AG04450 (cell line): ENCODE data around the gene B4GALT2. TPM values are rescaled to one million over a fixed set of nuclear protein-coding genes. Genes with fewer than 3 reads are reported as not detected.

ENCODE experiments used
- CTCF ChIA-PET: fragments of 300-600, 350-600 bp; formaldehyde crosslinking; extraction: SDS; loops from one replicate; lab custom pipeline; 2022; ENCODE audit warnings: antibody characterized with exemption, inconsistent platforms; lab: Charles Lee
- POLR2A ChIA-PET: fragments of 350-600 bp; formaldehyde crosslinking; extraction: SDS; loops from one replicate; lab custom pipeline; 2021; ENCODE audit warnings: antibody characterized with exemption, inconsistent platforms; lab: Yijun Ruan, JAX
- DNase-seq: peaks from one replicate; pipeline ENCODE4 v3.0.0-alpha.2; 2011; ENCODE audit warnings: low read depth, low spot score
- H3K27ac ChIP-seq: one replicate; pipeline ENCODE4 v1.5.1; 2012; ENCODE audit warnings: low read depth, low read length, control low read depth
- H3K27me3 ChIP-seq: one replicate; pipeline ENCODE4 v1.6.0; 2012; ENCODE audit warnings: low read length; ENCODE audit not compliant: control insufficient read depth, insufficient read depth
- H3K4me3 ChIP-seq: 2 replicates; pipeline ENCODE4 v1.5.1; 2011; ENCODE audit warnings: mild to moderate bottlenecking, low read depth, low read length, control low read depth
- H3K9me3 ChIP-seq: 2 replicates; pipeline ENCODE4 v1.5.1; 2012; ENCODE audit warnings: low read length; ENCODE audit not compliant: control insufficient read depth, insufficient read depth
- polyA plus RNA-seq: library from polyadenylated mRNA; depleted of rRNA; stranded (reverse); fragments of >200 nt; gene quantifications from 2 replicates; pipeline ENCODE4 v1.2.3, GENCODE V29; 2011
- TF ChIP-seq, protein P1 (sequence below): IDR thresholded peaks from 2 replicates; pipeline ENCODE4 v1.5.1; 2011; ENCODE audit warnings: low read depth, low read length, control low read depth, inconsistent platforms

B4GALT2 gene
- polyA plus RNA-seq, 1 experiment, result 39.0 TPM

DNA sequence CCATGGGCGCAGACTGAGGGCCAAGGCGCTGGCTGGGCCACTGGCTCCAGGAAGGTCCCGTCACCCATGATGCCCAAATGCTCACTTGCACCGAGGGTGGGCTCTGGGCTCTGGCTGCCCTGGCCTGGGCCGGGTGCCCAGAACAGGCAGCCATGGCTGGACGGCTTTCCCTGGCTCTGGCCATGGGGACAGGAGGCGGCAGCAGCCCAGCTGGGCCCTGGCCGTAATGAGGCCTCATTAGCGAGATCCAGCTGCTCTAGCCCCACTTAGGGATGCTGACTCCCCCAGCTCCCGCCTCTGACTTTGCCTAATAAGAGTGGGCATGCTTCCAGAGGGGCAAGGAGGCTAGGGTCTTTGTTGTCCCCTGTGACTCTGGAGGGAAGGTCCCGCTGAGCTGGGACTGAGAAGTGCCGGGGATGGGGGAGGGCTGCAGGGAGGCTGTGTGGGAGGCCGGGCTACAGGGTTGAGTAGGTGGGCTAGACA lies 40.5 kb downstream of the B4GALT2 start:
- CTCF ChIA-PET, result interaction anchor here (10.7 kb wide), 1 partner anchor 14 kb away, joined by 78 read pairs; no protein-coding TSS in a partner anchor
- no peak for DNase-seq
- H3K4me3 ChIP-seq, result no peak overlapping the region
- no peaks in the 10 kb centered on the region; the same call in 1 of the 2 replicates for H3K9me3 ChIP-seq
- TF ChIP-seq, protein P1, sequence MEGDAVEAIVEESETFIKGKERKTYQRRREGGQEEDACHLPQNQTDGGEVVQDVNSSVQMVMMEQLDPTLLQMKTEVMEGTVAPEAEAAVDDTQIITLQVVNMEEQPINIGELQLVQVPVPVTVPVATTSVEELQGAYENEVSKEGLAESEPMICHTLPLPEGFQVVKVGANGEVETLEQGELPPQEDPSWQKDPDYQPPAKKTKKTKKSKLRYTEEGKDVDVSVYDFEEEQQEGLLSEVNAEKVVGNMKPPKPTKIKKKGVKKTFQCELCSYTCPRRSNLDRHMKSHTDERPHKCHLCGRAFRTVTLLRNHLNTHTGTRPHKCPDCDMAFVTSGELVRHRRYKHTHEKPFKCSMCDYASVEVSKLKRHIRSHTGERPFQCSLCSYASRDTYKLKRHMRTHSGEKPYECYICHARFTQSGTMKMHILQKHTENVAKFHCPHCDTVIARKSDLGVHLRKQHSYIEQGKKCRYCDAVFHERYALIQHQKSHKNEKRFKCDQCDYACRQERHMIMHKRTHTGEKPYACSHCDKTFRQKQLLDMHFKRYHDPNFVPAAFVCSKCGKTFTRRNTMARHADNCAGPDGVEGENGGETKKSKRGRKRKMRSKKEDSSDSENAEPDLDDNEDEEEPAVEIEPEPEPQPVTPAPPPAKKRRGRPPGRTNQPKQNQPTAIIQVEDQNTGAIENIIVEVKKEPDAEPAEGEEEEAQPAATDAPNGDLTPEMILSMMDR, result no peak
- POLR2A ChIA-PET, result interaction anchor here (0.6 kb wide), 1 partner anchor 11 kb away, joined by 3 read pairs; no protein-coding TSS in a partner anchor
- H3K27me3 ChIP-seq, result no peaks in the 10 kb centered on the region
- H3K27ac ChIP-seq, result no peak overlapping the region

DNA sequence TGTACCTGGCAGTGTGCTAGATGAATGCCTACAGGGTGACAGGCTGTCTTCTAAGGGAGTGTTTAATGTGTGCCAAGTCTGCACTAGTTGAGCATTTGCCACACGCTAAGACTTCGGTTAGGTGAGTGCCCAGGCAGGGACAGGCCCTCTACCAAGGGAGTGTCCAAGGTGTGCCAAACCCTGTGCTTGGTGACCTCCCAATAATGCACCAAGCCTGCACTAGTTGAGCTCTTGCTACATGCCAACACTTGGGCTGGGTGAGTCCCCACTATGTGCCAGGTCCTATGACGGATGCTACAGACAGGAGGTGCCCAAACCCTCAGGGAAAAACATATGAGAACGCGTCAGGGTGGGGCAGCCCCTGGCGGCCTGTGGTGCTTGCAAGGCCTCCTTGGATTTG lies 41.5 kb downstream of the B4GALT2 start:
- H3K27me3 ChIP-seq, result no peaks in the 10 kb centered on the region
- no peak overlapping the region for H3K27ac ChIP-seq
- ChIA-PET CTCF (interaction anchor here (1.5 to 10.7 kb wide), 2 partner anchors 15 to 27 kb away, joined by 9 to 78 read pairs; no protein-coding TSS in a partner anchor), POLR2A (interaction anchor here (0.6 kb wide), 1 partner anchor 10 kb away, joined by 3 read pairs; no protein-coding TSS in a partner anchor)
- TF ChIP-seq, protein P1, result no peak
- DNase-seq, result no peak
- no peak overlapping the region for H3K4me3 ChIP-seq
- H3K9me3 ChIP-seq, result no peaks in the 10 kb centered on the region; the same call in 1 of the 2 replicates

DNA sequence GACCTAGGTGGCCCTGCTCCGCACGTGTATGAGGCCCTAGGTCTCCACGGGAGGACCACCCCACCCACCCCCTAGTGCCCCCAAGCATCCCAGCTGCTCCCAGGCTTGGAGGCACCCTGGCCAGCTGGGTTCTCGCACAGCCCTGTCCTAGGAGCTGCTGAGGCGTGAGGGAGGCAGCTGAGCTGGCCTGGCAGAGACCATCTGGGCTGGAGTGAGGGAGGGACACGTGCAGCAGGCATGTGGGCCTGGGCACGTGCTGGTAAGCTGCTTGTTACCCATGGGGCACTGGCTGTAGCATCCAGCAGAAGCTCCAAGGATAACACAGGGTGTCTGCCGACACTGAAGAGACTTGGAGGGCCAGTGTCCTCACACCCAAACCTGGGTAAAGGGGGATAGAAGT lies 42.1 kb downstream of the B4GALT2 start:
- Histone ChIP-seq H3K27ac (no peak overlapping the region), H3K27me3 (no peaks in the 10 kb centered on the region), H3K9me3 (no peaks in the 10 kb centered on the region; the same call in 1 of the 2 replicates), H3K4me3 (no peak overlapping the region)
- DNase-seq, result no peak
- TF ChIP-seq, protein P1, result no peak
- ChIA-PET CTCF (interaction anchor here (1.5 to 10.7 kb wide), 2 partner anchors 15 to 27 kb away, joined by 9 to 78 read pairs; no protein-coding TSS in a partner anchor), POLR2A (no interaction called here)

DNA sequence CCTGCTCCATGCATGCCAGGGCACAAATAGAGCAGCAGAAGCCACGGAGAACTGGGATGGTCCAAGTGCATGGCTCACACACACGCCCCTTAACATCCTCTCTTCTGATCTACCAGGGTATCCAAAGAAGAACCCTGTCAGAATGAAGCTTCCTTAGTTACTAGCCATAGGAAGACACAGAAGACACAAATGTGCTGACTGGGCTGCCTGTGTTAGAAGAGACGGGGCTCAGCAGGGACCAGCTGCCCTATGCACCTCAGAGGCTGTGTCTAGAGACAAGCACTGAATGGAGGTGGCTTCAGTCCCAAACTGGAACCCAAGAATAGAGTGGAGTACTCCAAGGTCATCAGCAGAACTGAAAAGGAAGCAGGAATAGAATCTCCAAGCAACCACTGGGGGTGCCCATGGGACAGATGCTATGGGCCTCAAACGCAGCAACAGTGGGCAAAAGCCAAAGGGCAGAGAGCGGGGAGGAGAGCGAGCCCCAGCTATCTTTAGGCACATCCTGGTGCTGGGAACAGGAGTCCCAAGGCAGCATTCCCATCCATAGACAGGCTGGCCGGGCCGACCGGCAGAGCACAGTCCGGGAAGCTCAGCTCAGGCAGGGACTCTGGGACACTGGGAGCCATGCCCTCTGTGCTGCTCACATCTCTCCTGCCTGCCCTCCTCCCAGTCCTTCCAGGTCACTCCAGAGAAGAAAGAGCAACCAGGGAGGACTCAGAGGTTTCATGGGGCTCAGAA lies 42.7 kb downstream of the B4GALT2 start:
- Histone ChIP-seq H3K27me3 (no peaks in the 10 kb centered on the region), H3K27ac (no peak overlapping the region), H3K9me3 (no peaks in the 10 kb centered on the region; the same call in 1 of the 2 replicates), H3K4me3 (no peak overlapping the region)
- ChIA-PET CTCF (interaction anchor here (0.5 to 10.7 kb wide), 3 partner anchors 9 to 26 kb away, joined by 3 to 78 read pairs (median 9); partner anchors contain the start of gene SLC6A9), POLR2A (no interaction called here)
- no peak for DNase-seq
- TF ChIP-seq, protein P1, result no peak
